Measurements from ENCODE around the gene ANKFN1.

GRCh38 chr17:56125830-56126819, 27.1 kb upstream of the ANKFN1 start:
- TF ChIP-seq CTCF (IDR thresholded peaks at IDR 0.05 in 4 of 5, conservative IDR thresholded peaks at IDR 0.05 in 1 of 5): peak; percentile 24 to 53 (median 37)
- no peak for TF ChIP-seq POLR2A (IDR thresholded peaks at IDR 0.05)
